Measurements from ENCODE around the gene EHF. TPM values are rescaled to one million over a fixed set of nuclear protein-coding genes. Genes with fewer than 3 reads are reported as not detected.

Gene EHF
- polyA plus RNA-seq, 1 donor from 2014 or later = 0.17 TPM

DNA sequence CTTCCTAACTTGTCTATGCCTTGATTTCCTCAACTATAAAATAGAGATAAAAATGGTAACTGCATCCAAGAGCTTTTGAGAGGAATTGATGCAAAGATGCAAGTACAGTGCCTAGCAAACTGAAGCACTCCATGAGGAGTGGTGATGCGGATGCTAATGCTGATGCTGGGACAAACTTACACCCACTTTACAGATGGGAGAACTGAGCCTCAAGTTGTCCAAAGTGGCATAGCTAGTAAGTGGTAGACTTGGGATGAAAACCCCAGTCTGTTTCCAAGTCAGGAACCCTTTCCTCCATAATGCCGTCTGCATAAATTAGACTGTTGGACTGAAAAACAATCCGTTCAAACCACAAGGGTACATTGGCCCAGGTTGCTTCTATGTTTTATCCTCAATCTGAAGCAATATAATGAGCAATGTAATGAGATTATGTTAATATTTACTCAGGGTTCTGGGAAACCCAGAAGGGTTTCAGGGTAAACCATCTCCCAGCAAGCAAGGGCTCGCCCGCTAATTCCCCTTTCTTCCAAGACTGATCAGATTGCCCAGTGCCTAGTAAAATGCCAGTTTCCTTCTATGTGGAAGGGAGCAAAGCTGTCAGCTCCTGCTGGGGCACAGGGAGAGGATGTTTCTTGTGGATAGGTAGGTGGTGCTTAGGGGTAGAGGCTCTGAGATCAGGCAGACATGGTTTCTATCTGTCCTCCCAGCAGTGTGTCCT is 10.4 kb upstream of the EHF start:
- Histone ChIP-seq H2AFZ (ENCODE audit: low read depth, low read length) (no peak overlapping the region), H3K4me3 (ENCODE audit: low read length) (no peak overlapping the region), H3K27me3 (ENCODE audit: insufficient read depth, low read depth, low read length) (no peaks in the 10 kb centered on the region), H3K79me2 (replicated peaks; ENCODE audit: insufficient read depth, low read length) (no peaks in the 10 kb centered on the region), H3K9ac (ENCODE audit: low read length) (no peak overlapping the region), H3K9me3 (ENCODE audit: low read length) (no peaks in the 10 kb centered on the region), H3K4me2 (ENCODE audit: low read length) (no peak overlapping the region), H3F3A (ENCODE audit: insufficient read depth, low read length, poor library complexity, severe bottlenecking) (no peaks in the 10 kb centered on the region), H4K20me1 (ENCODE audit: insufficient read depth) (no peaks in the 10 kb centered on the region), H3K36me3 (ENCODE audit: insufficient read depth, low read length) (no peaks in the 10 kb centered on the region), H3K27ac (ENCODE audit: low read length) (no peak overlapping the region), H3K9me2 (ENCODE audit: insufficient read depth, low read length) (no peaks in the 10 kb centered on the region)
- TF ChIP-seq, protein P1, sequence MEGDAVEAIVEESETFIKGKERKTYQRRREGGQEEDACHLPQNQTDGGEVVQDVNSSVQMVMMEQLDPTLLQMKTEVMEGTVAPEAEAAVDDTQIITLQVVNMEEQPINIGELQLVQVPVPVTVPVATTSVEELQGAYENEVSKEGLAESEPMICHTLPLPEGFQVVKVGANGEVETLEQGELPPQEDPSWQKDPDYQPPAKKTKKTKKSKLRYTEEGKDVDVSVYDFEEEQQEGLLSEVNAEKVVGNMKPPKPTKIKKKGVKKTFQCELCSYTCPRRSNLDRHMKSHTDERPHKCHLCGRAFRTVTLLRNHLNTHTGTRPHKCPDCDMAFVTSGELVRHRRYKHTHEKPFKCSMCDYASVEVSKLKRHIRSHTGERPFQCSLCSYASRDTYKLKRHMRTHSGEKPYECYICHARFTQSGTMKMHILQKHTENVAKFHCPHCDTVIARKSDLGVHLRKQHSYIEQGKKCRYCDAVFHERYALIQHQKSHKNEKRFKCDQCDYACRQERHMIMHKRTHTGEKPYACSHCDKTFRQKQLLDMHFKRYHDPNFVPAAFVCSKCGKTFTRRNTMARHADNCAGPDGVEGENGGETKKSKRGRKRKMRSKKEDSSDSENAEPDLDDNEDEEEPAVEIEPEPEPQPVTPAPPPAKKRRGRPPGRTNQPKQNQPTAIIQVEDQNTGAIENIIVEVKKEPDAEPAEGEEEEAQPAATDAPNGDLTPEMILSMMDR (IDR thresholded peaks at IDR 0.05; ENCODE audit: poor library complexity, severe bottlenecking) = no peak
- no peak for TF ChIP-seq EZH2 (IDR thresholded peaks at IDR 0.05; ENCODE audit: borderline replicate concordance, insufficient read depth, low read length, poor library complexity, severe bottlenecking)

DNA sequence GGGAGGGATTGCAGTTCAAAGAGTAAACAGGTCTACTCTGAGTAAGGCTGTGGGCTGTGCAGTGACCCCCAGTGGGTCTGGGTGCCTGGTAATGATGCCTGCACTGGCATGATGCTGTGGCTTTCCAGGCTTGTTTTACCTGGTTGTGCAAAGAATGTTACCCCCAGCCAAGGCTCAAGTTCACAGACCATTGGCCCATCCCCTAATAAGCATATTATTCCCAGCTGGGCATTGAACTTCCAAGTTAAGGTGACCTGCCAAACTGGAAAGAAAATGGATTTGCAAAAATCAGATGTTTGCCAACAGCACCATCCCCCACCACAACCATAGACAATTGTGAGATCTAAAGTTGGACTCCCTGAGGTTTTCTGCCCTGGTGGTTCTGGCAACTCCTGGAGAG is 7.9 kb upstream of the EHF start:
- no peak overlapping the region for H3K27ac ChIP-seq (ENCODE audit: low read length)
- no peak overlapping the region for H3K4me2 ChIP-seq (ENCODE audit: low read length)
- H4K20me1 ChIP-seq (ENCODE audit: insufficient read depth) = no peaks in the 10 kb centered on the region
- H3K9ac ChIP-seq (ENCODE audit: low read length) = no peak overlapping the region
- no peaks in the 10 kb centered on the region for H3F3A ChIP-seq (ENCODE audit: insufficient read depth, low read length, poor library complexity, severe bottlenecking)
- no peaks in the 10 kb centered on the region for H3K9me3 ChIP-seq (ENCODE audit: low read length)
- H3K27me3 ChIP-seq (ENCODE audit: insufficient read depth, low read depth, low read length) = no peaks in the 10 kb centered on the region
- no peaks in the 10 kb centered on the region for H3K9me2 ChIP-seq (ENCODE audit: insufficient read depth, low read length)
- H3K79me2 ChIP-seq (replicated peaks; ENCODE audit: insufficient read depth, low read length) = no peaks in the 10 kb centered on the region
- H3K36me3 ChIP-seq (ENCODE audit: insufficient read depth, low read length) = no peaks in the 10 kb centered on the region
- no peak overlapping the region for H2AFZ ChIP-seq (ENCODE audit: low read depth, low read length)
- no peak overlapping the region for H3K4me3 ChIP-seq (ENCODE audit: low read length)
- TF ChIP-seq MXI1 (conservative IDR thresholded peaks at IDR 0.05; ENCODE audit: poor library complexity, severe bottlenecking) = no peak
- no peak for TF ChIP-seq POLR2AphosphoS5 (IDR thresholded peaks at IDR 0.05)
- no peak for TF ChIP-seq RAD21 (conservative IDR thresholded peaks at IDR 0.05)
- no peak for TF ChIP-seq EP300 (conservative IDR thresholded peaks at IDR 0.05; ENCODE audit: poor library complexity, severe bottlenecking)
- no peak for TF ChIP-seq SMC3 (conservative IDR thresholded peaks at IDR 0.05; ENCODE audit: poor library complexity)
- TF ChIP-seq, protein P2, sequence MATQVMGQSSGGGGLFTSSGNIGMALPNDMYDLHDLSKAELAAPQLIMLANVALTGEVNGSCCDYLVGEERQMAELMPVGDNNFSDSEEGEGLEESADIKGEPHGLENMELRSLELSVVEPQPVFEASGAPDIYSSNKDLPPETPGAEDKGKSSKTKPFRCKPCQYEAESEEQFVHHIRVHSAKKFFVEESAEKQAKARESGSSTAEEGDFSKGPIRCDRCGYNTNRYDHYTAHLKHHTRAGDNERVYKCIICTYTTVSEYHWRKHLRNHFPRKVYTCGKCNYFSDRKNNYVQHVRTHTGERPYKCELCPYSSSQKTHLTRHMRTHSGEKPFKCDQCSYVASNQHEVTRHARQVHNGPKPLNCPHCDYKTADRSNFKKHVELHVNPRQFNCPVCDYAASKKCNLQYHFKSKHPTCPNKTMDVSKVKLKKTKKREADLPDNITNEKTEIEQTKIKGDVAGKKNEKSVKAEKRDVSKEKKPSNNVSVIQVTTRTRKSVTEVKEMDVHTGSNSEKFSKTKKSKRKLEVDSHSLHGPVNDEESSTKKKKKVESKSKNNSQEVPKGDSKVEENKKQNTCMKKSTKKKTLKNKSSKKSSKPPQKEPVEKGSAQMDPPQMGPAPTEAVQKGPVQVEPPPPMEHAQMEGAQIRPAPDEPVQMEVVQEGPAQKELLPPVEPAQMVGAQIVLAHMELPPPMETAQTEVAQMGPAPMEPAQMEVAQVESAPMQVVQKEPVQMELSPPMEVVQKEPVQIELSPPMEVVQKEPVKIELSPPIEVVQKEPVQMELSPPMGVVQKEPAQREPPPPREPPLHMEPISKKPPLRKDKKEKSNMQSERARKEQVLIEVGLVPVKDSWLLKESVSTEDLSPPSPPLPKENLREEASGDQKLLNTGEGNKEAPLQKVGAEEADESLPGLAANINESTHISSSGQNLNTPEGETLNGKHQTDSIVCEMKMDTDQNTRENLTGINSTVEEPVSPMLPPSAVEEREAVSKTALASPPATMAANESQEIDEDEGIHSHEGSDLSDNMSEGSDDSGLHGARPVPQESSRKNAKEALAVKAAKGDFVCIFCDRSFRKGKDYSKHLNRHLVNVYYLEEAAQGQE (IDR thresholded peaks at IDR 0.05; ENCODE audit: borderline replicate concordance) = no peak
- TF ChIP-seq EZH2 (IDR thresholded peaks at IDR 0.05; ENCODE audit: borderline replicate concordance, insufficient read depth, low read length, poor library complexity, severe bottlenecking) = no peak
- TF ChIP-seq, protein P1 (IDR thresholded peaks at IDR 0.05; ENCODE audit: poor library complexity, severe bottlenecking) = no peak
- TF ChIP-seq TAF1 (IDR thresholded peaks at IDR 0.05; ENCODE audit: low read depth) = no peak
